SK-N-SH treated with all-trans-retinoic acid at 6 μM for 48 hours (cell line): ENCODE results near the gene CELSR2.

Experiments used
- ATAC-seq: fragments of 200-7000 bp; cut with Tn5 transposase; 3 replicates; pipeline ENCODE4 v1.9.1; 2020; ENCODE audit warnings: mild to moderate bottlenecking, moderate library complexity
- BACH2 ChIP-seq: fragments of 250-450 bp; sonication (Bioruptor Pico); IDR thresholded peaks from 2 replicates; pipeline ENCODE4 v1.9.0; 2021; ENCODE audit warnings: mild to moderate bottlenecking, borderline replicate concordance
- CSDC2 ChIP-seq: fragments of 250-450 bp; sonication (Bioruptor Pico); IDR thresholded peaks from 2 replicates; pipeline ENCODE4 v1.5.0; 2020; ENCODE audit warnings: mild to moderate bottlenecking, moderate library complexity
- ISL1 ChIP-seq: fragments of 250-450 bp; sonication (Bioruptor Pico); IDR thresholded peaks from 2 replicates; pipeline ENCODE4 v2.1.2; 2022; ENCODE audit warnings: mild to moderate bottlenecking, moderate library complexity
- RARB ChIP-seq: fragments of 250-450 bp; sonication (Bioruptor Pico); IDR thresholded peaks from 2 replicates; pipeline ENCODE4 v1.8.0; 2021; ENCODE audit warnings: mild to moderate bottlenecking, moderate library complexity
- SNAI2 ChIP-seq: fragments of 250-450 bp; sonication (Bioruptor Pico); IDR thresholded peaks from 2 replicates; pipeline ENCODE4 v1.5.0; 2020; ENCODE audit warnings: mild to moderate bottlenecking, moderate library complexity
- TCF4 ChIP-seq: fragments of 250-450 bp; sonication (Bioruptor Pico); IDR thresholded peaks from 2 replicates; pipeline ENCODE4 v1.8.0; 2021; ENCODE audit warnings: mild to moderate bottlenecking, moderate library complexity, borderline replicate concordance
- ZC3H10 ChIP-seq: fragments of 250-450 bp; sonication (Bioruptor Pico); IDR thresholded peaks from 2 replicates; pipeline ENCODE4 v1.5.1; 2021; ENCODE audit warnings: mild to moderate bottlenecking, moderate library complexity
- ZFP3 ChIP-seq: fragments of 250-450 bp; sonication (Bioruptor Pico); IDR thresholded peaks from 2 replicates; pipeline ENCODE4 v1.5.0; 2020; ENCODE audit warnings: mild to moderate bottlenecking, moderate library complexity
- ZFP30 ChIP-seq: fragments of 450-650 bp; formaldehyde crosslinking; IDR thresholded peaks from 2 replicates; pipeline ENCODE4 v1.5.0; 2022; ENCODE audit warnings: mild to moderate bottlenecking, moderate library complexity
- ZNF565 ChIP-seq: fragments of 450-650 bp; formaldehyde crosslinking; conservative IDR thresholded peaks from 2 replicates; pipeline ENCODE4 v1.5.0; 2020; ENCODE audit warnings: low read depth, mild to moderate bottlenecking, moderate library complexity
- TF ChIP-seq, protein P1 (sequence below): fragments of 250-450 bp; sonication (Bioruptor Pico); IDR thresholded peaks from 2 replicates; pipeline ENCODE4 v1.8.0; 2020; ENCODE audit warnings: mild to moderate bottlenecking, moderate library complexity, borderline replicate concordance
- TF ChIP-seq, protein P2 (sequence below): fragments of 250-450 bp; sonication (Bioruptor Pico); IDR thresholded peaks from 2 replicates; pipeline ENCODE4 v1.8.0; 2021; ENCODE audit warnings: low read depth, mild to moderate bottlenecking, moderate library complexity, borderline replicate concordance

The CELSR2 gene

DNA sequence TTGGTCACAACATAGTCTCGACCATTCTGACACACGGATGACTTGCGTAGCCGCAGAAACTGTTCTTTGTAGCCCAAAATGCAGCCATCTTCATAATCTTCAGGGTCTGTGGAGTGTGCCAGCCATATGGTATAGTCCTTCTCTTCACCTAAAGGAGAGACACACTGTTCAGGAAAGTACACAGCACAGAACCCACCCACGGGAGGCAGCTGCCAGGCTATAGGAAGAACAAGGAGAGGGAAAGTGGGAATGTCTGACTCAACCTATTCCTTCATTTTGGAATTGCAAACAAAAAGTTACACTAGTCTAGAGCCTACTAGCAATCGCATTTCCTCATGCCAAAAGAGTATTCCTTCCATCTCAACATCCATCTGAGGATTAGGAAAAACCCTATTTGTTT, 73.6 kb downstream of the CELSR2 start:
- TF ChIP-seq SNAI2 (CRISPR knock-in tag), result no peak
- no peak for TF ChIP-seq BACH2 (CRISPR knock-in tag)
- no peak for TF ChIP-seq TCF4 (CRISPR knock-in tag)
- TF ChIP-seq, protein P1, sequence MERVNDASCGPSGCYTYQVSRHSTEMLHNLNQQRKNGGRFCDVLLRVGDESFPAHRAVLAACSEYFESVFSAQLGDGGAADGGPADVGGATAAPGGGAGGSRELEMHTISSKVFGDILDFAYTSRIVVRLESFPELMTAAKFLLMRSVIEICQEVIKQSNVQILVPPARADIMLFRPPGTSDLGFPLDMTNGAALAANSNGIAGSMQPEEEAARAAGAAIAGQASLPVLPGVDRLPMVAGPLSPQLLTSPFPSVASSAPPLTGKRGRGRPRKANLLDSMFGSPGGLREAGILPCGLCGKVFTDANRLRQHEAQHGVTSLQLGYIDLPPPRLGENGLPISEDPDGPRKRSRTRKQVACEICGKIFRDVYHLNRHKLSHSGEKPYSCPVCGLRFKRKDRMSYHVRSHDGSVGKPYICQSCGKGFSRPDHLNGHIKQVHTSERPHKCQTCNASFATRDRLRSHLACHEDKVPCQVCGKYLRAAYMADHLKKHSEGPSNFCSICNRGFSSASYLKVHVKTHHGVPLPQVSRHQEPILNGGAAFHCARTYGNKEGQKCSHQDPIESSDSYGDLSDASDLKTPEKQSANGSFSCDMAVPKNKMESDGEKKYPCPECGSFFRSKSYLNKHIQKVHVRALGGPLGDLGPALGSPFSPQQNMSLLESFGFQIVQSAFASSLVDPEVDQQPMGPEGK (CRISPR knock-in tag), result no peak
- TF ChIP-seq ISL1 (CRISPR knock-in tag), result no peak
- TF ChIP-seq ZNF565, result no peak
- no peak for TF ChIP-seq RARB
- TF ChIP-seq, protein P2, sequence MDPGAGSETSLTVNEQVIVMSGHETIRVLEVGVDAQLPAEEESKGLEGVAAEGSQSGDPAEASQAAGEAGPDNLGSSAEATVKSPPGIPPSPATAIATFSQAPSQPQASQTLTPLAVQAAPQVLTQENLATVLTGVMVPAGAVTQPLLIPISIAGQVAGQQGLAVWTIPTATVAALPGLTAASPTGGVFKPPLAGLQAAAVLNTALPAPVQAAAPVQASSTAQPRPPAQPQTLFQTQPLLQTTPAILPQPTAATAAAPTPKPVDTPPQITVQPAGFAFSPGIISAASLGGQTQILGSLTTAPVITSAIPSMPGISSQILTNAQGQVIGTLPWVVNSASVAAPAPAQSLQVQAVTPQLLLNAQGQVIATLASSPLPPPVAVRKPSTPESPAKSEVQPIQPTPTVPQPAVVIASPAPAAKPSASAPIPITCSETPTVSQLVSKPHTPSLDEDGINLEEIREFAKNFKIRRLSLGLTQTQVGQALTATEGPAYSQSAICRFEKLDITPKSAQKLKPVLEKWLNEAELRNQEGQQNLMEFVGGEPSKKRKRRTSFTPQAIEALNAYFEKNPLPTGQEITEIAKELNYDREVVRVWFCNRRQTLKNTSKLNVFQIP, result no peak
- TF ChIP-seq CSDC2 (CRISPR knock-in tag), result no peak
- no peak for TF ChIP-seq ZFP30 (CRISPR knock-in tag)
- TF ChIP-seq ZFP3 (CRISPR knock-in tag), result no peak
- TF ChIP-seq ZC3H10 (CRISPR knock-in tag), result no peak
- TF ChIP-seq, all 23 proteins: peak for 0
- ATAC-seq, result no peak
